Body of pancreas (tissue), 4 donors: ENCODE measurements around the gene CCDC63.

Source experiments
- CTCF ChIP-seq, 7 experiments: fragments of 450-650 bp in 4 of 7; fragments of 200-600 bp in 3 of 7; sonication (generic) in 3 of 7; IDR thresholded peaks; one replicate each; pipeline ENCODE4 v1.5.1; 2016 to 2019; ENCODE audit warnings: antibody characterized with exemption in 7 of 7
- POLR2A ChIP-seq, 3 donors: fragments of 450-650 bp; IDR thresholded peaks; one replicate each; pipeline ENCODE4 v1.6.1; 2016; ENCODE audit warnings: antibody characterized with exemption in 3 of 3, mild to moderate bottlenecking in 2 of 3

- TF ChIP-seq CTCF (IDR thresholded peaks at IDR 0.05) (no peak), POLR2A (IDR thresholded peaks at IDR 0.05) (no peak)
Observed at GRCh38 chr12:110849221-110849620, 2.4 kb downstream of the CCDC63 start.
